Nephron (organoid): ENCODE data around the gene CHD3.

Experiments
- H3K27ac Mint-ChIP-seq, 3 experiments: 2 replicates each; pipeline ENCODE4 v1.8.0; 2020; ENCODE audit warnings: mixed read lengths in 3 of 3, mild to moderate bottlenecking in 2 of 3, moderate library complexity in 1 of 3
- H3K27me3 Mint-ChIP-seq: 2 replicates; pipeline ENCODE4 v1.8.0; 2021; ENCODE audit warnings: low read depth, mild to moderate bottlenecking, moderate library complexity, mixed read lengths
- H3K36me3 Mint-ChIP-seq: 2 replicates; pipeline ENCODE4 v1.8.0; 2020; ENCODE audit warnings: low read depth, mixed read lengths
- H3K4me1 Mint-ChIP-seq: 2 replicates; pipeline ENCODE4 v1.8.0; 2020; ENCODE audit warnings: mixed read lengths
- H3K4me3 Mint-ChIP-seq, 3 experiments: 2 replicates each; pipeline ENCODE4 v1.8.0; 2020; ENCODE audit warnings: mild to moderate bottlenecking in 3 of 3, mixed read lengths in 3 of 3, moderate library complexity in 2 of 3
- H3K9me3 Mint-ChIP-seq: 2 replicates; pipeline ENCODE4 v1.8.0; 2020; ENCODE audit warnings: mixed read lengths
- TF ChIP-seq, protein P1 (sequence below), 3 experiments: fragments of 200-600 bp; sonication (generic); IDR thresholded peaks; one replicate each; pipeline ENCODE4 v1.5.0; 2021; ENCODE audit warnings: antibody characterized with exemption in 3 of 3; ENCODE audit not compliant: unreplicated experiment in 3 of 3

The CHD3 gene

DNA sequence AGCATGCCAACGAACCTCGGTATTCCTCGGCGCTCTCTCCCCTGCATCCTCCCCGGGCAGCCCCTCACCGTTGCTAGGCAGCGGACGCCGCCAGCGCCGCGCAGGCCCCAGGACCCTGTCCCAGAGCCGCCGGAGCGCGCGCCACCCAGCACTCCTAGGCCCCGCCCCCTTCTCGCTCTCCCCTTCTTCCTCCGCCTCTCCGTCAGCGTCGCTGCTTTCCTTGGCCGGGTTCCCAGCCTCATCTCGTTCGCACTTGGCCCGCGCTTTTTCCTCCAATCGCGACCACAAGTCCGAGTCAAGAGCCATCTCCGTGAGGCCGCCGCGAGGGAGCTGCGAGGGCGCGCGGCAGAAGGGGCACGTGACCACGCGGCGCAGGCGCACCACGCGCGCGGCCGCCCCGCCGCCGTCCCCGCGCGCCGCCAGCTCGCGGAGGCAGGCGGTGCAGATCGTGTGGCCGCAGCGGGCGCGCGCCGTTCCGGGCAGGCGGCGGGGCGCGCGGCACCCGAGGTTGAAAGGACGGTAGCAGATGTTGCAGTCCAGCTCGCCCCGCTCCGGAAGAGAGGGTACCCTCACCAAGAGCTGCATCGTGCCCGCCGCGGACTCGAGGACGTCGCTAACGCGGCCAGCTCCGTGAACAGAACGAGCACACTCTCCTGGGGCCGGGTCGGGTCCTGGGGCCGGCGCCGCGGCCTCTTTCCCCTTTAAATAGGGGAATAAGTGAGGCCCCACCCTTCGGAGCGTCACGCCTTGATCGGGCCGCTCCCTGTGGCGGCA, 27.2 kb downstream of the CHD3 start, which contains the start of gene RNF227:
RNF227 (minus strand) TSS at position 679 of the 774 bp plus-strand sequence; CDS start at position 585, 94 bp downstream.
- TF ChIP-seq, protein P1, sequence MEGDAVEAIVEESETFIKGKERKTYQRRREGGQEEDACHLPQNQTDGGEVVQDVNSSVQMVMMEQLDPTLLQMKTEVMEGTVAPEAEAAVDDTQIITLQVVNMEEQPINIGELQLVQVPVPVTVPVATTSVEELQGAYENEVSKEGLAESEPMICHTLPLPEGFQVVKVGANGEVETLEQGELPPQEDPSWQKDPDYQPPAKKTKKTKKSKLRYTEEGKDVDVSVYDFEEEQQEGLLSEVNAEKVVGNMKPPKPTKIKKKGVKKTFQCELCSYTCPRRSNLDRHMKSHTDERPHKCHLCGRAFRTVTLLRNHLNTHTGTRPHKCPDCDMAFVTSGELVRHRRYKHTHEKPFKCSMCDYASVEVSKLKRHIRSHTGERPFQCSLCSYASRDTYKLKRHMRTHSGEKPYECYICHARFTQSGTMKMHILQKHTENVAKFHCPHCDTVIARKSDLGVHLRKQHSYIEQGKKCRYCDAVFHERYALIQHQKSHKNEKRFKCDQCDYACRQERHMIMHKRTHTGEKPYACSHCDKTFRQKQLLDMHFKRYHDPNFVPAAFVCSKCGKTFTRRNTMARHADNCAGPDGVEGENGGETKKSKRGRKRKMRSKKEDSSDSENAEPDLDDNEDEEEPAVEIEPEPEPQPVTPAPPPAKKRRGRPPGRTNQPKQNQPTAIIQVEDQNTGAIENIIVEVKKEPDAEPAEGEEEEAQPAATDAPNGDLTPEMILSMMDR (IDR thresholded peaks at IDR 0.05; ENCODE audit: unreplicated experiment in 3 of 3) = no peak
- Mint-ChIP-seq H3K27me3 (peaks cover 4% of the 10 kb centered on the region), H3K36me3 (peaks cover 14% of the 10 kb centered on the region), H3K27ac (peak within 1 kb of the TSS; percentile 91 to 95 (median 91)), H3K4me3 (peak within 1 kb of the TSS; percentile 83 to 90 (median 90)), H3K4me1 (peaks cover 37% of the 10 kb centered on the region), H3K9me3 (no peaks in the 10 kb centered on the region)

DNA sequence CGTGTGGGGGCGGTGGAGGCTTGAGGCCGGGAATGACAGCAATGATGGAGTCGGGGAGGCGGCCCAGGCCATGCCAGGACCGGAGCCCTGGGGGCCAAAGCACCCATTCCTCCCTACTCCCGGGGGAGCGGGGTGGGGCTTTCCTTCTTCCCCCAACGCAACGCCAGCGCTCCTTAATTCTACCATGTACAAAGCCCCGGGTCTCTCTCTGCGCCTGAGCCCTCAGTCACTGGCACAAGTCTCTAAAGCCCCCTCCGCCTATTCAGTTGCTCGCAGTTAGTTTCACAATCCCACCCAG, 27.7 kb downstream of the CHD3 start:
- peak overlapping the region; percentile 77 to 86 (median 80) for H3K4me3 Mint-ChIP-seq

DNA sequence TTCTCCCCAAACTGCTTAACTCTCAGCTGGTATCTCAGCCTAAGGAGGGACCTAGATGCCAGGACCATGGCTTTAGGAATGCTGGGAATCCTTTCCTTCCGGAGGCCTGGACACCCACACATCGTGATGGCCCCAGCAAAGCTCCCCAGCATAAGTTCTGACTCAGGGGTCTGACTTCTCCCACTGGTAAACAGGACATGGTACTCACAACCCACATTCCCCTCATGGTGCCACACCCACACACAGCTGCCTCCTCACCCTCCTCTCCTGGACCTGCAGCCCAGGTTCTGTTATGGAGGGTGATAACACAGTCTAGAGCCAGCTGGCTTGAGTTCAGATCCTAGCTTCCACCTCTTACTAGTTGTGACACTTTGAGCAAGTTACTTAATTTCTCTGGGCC, 28.2 kb downstream of the CHD3 start:
- TF ChIP-seq, protein P1 (IDR thresholded peaks at IDR 0.05; ENCODE audit: unreplicated experiment in 3 of 3) = no peak

More for the DNA sequence above, 27.7 kb downstream of the CHD3 start:
- TF ChIP-seq, protein P1 (IDR thresholded peaks at IDR 0.05; ENCODE audit: unreplicated experiment in 3 of 3) = no peak
- H3K9me3 Mint-ChIP-seq = no peaks in the 10 kb centered on the region
- peaks cover 9% of the 10 kb centered on the region for H3K36me3 Mint-ChIP-seq
- H3K4me1 Mint-ChIP-seq = peaks cover 40% of the 10 kb centered on the region
- H3K27me3 Mint-ChIP-seq = peaks cover 4% of the 10 kb centered on the region
- H3K27ac Mint-ChIP-seq = peak overlapping the region; percentile 91 to 95 (median 91)

DNA sequence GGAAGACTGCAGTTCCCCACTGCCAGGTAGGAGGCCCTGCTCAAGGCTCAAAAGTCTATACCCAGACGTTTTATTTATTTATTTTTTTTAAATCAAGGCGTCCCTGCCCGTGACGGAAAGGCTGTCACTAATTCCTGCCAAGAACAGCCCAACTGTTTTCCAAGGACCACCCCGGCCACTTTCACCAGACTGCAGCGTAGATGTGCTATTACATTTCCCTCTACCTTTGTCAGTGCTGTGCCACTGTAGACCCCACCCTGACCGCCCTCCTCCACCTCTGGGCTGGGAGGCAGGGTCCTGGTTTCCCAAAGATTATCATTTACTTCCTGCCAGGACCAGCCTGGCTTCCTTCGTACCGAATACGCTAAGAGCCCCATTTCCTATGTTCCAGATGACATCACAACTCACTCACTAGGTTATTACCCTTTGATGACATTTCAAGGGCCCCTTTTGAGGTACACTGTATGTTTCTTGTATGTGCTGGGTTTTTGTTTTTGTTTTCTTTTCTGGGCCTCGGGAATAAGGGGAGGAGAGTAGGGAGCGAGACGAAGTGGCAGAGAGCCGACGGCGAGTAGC, 33.8 kb downstream of the CHD3 start:
- H3K27ac Mint-ChIP-seq = peak overlapping the region; percentile 83 to 92 (median 90)
- H3K4me1 Mint-ChIP-seq = peaks cover 19% of the 10 kb centered on the region
- no peaks in the 10 kb centered on the region for H3K9me3 Mint-ChIP-seq
- TF ChIP-seq, protein P1 (IDR thresholded peaks at IDR 0.05; ENCODE audit: unreplicated experiment in 3 of 3) = no peak
- H3K4me3 Mint-ChIP-seq = peak overlapping the region; percentile 66 to 76 (median 72)
- peaks cover 10% of the 10 kb centered on the region for H3K27me3 Mint-ChIP-seq
- H3K36me3 Mint-ChIP-seq = peaks cover 1% of the 10 kb centered on the region

More for the DNA sequence above, 28.2 kb downstream of the CHD3 start:
- Mint-ChIP-seq H3K27ac (peak overlapping the region; percentile 91 to 95 (median 91)), H3K27me3 (peaks cover 4% of the 10 kb centered on the region), H3K4me3 (peak overlapping the region; percentile 77 to 86 (median 80)), H3K4me1 (peaks cover 42% of the 10 kb centered on the region), H3K9me3 (no peaks in the 10 kb centered on the region), H3K36me3 (peaks cover 9% of the 10 kb centered on the region)

DNA sequence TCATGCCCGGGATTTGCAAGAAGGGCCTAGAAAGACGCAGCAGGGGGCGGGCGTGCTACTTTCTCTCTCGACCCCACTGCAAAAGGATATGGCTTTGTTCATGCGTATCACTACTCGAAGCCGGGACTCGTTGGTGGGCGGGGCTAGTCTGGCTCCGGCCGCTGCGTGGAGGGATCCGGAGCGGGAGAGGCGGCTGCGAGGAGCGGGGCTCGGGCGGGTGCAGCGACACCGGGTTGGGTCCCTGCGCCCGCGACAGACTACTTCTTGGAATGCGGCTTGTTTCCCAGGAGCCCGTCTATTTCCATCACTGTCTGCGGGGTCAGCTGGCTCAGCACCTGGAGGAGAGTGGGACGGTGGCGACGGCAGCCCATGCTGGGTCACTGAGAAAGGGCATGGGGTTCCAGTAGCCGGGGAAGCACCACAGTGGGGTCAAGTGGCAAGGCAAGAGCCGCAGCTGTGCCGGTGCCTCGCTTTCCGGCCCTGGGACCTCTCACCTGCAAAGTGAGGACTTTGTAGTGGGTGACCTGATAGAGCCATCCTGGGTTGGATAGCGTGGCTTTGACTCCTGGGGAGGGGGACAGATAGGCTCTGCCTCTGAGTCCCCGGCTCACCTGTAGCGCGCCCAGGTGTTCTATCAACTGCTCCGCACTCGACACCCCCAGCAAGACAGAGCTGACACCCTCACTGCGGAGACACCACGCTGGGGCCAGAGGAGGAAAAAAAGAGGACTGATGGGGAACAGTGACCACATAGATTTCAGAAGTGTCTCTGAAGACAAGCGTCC, 34.4 kb downstream of the CHD3 start:
- peaks cover 7% of the 10 kb centered on the region for H3K36me3 Mint-ChIP-seq
- H3K4me3 Mint-ChIP-seq = peak overlapping the region; percentile 66 to 76 (median 72)
- TF ChIP-seq, protein P1 (IDR thresholded peaks at IDR 0.05; ENCODE audit: unreplicated experiment in 3 of 3) = no peak
- peaks cover 19% of the 10 kb centered on the region for H3K4me1 Mint-ChIP-seq
- H3K27me3 Mint-ChIP-seq = peaks cover 10% of the 10 kb centered on the region
- H3K27ac Mint-ChIP-seq = peak overlapping the region; percentile 83 to 92 (median 90)
- no peaks in the 10 kb centered on the region for H3K9me3 Mint-ChIP-seq
